ENCODE data around the gene PPHLN1. TPM values are rescaled to one million over a fixed set of nuclear protein-coding genes. Genes with fewer than 3 reads are reported as not detected.
"Not testable (repeated sequence)": the region's sequence is repeated elsewhere in the genome, so short reads cannot be mapped to it uniquely, and the experiment has no call there.

Gene PPHLN1
- total RNA-seq, 1 donor from 2014 or later, result 65.3 TPM

- Histone ChIP-seq H2AFZ (ENCODE audit: low read depth, low read length) (no peak overlapping the region), H3K9ac (ENCODE audit: low read length) (no peak overlapping the region), H3K79me2 (ENCODE audit: insufficient read depth, low read length) (no peaks in the 10 kb centered on the region), H3K4me3 (ENCODE audit: insufficient read depth, low read depth, low read length) (no peak overlapping the region), H3K4me2 (ENCODE audit: low read length) (no peak overlapping the region), H3K27ac (ENCODE audit: low read depth, low read length) (no peak overlapping the region), H3K4me1 (ENCODE audit: insufficient read depth, low read length) (no peaks in the 10 kb centered on the region), H3K27me3 (ENCODE audit: insufficient read depth, low read length) (no peaks in the 10 kb centered on the region), H3K36me3 (ENCODE audit: insufficient read depth, low read length) (no peaks in the 10 kb centered on the region), H4K20me1 (ENCODE audit: insufficient read depth, low read length) (peaks cover 5% of the 10 kb centered on the region), H3K9me3 (ENCODE audit: insufficient read depth, low read depth, low read length) (no peaks in the 10 kb centered on the region)
- H3K4me1 Mint-ChIP-seq (ENCODE audit: low read depth, unreplicated experiment), result peaks cover 2% of the 10 kb centered on the region
- FAIRE-seq (no peak), DNase-seq (ENCODE audit: low read depth) (no peak)
- H3K9me3 Mint-ChIP-seq (ENCODE audit: unreplicated experiment), result no peaks in the 10 kb centered on the region
- no peak for TF ChIP-seq EZH2 (IDR thresholded peaks at IDR 0.05; ENCODE audit: insufficient read depth, low read length)
- TF ChIP-seq, protein P1, sequence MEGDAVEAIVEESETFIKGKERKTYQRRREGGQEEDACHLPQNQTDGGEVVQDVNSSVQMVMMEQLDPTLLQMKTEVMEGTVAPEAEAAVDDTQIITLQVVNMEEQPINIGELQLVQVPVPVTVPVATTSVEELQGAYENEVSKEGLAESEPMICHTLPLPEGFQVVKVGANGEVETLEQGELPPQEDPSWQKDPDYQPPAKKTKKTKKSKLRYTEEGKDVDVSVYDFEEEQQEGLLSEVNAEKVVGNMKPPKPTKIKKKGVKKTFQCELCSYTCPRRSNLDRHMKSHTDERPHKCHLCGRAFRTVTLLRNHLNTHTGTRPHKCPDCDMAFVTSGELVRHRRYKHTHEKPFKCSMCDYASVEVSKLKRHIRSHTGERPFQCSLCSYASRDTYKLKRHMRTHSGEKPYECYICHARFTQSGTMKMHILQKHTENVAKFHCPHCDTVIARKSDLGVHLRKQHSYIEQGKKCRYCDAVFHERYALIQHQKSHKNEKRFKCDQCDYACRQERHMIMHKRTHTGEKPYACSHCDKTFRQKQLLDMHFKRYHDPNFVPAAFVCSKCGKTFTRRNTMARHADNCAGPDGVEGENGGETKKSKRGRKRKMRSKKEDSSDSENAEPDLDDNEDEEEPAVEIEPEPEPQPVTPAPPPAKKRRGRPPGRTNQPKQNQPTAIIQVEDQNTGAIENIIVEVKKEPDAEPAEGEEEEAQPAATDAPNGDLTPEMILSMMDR (IDR thresholded peaks at IDR 0.05; ENCODE audit: insufficient read depth, low read depth, low read length), result no peak
- no peaks in the 10 kb centered on the region for H3K27me3 Mint-ChIP-seq (ENCODE audit: low read depth, unreplicated experiment)
- no peak overlapping the region for H3K27ac Mint-ChIP-seq (ENCODE audit: unreplicated experiment)
- H3K4me3 Mint-ChIP-seq (ENCODE audit: unreplicated experiment), result no peak overlapping the region
- peaks cover 11% of the 10 kb centered on the region for H3K36me3 Mint-ChIP-seq (ENCODE audit: low read depth, unreplicated experiment)
Measured at GRCh38 chr12:42385326-42385841, 59.4 kb downstream of the PPHLN1 start.

- Mint-ChIP-seq H3K9me3 (ENCODE audit: unreplicated experiment) (no peaks in the 10 kb centered on the region), H3K36me3 (ENCODE audit: low read depth, unreplicated experiment) (peaks cover 11% of the 10 kb centered on the region), H3K4me3 (ENCODE audit: unreplicated experiment) (no peak overlapping the region), H3K27ac (ENCODE audit: unreplicated experiment) (no peak overlapping the region), H3K27me3 (ENCODE audit: low read depth, unreplicated experiment) (no peaks in the 10 kb centered on the region), H3K4me1 (ENCODE audit: low read depth, unreplicated experiment) (peaks cover 2% of the 10 kb centered on the region)
- Histone ChIP-seq H3K27ac (ENCODE audit: low read depth, low read length) (no peak overlapping the region), H3K36me3 (ENCODE audit: insufficient read depth, low read length) (no peaks in the 10 kb centered on the region), H3K9me3 (ENCODE audit: insufficient read depth, low read depth, low read length) (no peaks in the 10 kb centered on the region), H2AFZ (ENCODE audit: low read depth, low read length) (no peak overlapping the region), H3K27me3 (ENCODE audit: insufficient read depth, low read length) (no peaks in the 10 kb centered on the region), H3K79me2 (ENCODE audit: insufficient read depth, low read length) (no peaks in the 10 kb centered on the region), H4K20me1 (ENCODE audit: insufficient read depth, low read length) (peaks cover 5% of the 10 kb centered on the region), H3K4me1 (ENCODE audit: insufficient read depth, low read length) (no peaks in the 10 kb centered on the region), H3K4me2 (ENCODE audit: low read length) (no peak overlapping the region), H3K4me3 (ENCODE audit: insufficient read depth, low read depth, low read length) (no peak overlapping the region), H3K9ac (ENCODE audit: low read length) (no peak overlapping the region)
- no peak for FAIRE-seq
- no peak for TF ChIP-seq EZH2 (IDR thresholded peaks at IDR 0.05; ENCODE audit: insufficient read depth, low read length)
- TF ChIP-seq, protein P1 (IDR thresholded peaks at IDR 0.05; ENCODE audit: insufficient read depth, low read depth, low read length), result no peak
- DNase-seq (ENCODE audit: low read depth), result no peak
Measured at GRCh38 chr12:42386308-42386707, 60.3 kb downstream of the PPHLN1 start.

- H3K27me3 ChIP-seq (ENCODE audit: insufficient read depth, low read length); H3K9me3 Mint-ChIP-seq (ENCODE audit: unreplicated experiment); H3K4me1 Mint-ChIP-seq (ENCODE audit: low read depth, unreplicated experiment); H3K9me3 ChIP-seq (ENCODE audit: insufficient read depth, low read depth, low read length); H3K27ac ChIP-seq (ENCODE audit: low read depth, low read length); H3K36me3 ChIP-seq (ENCODE audit: insufficient read depth, low read length); H3K27ac Mint-ChIP-seq (ENCODE audit: unreplicated experiment); H3K4me2 ChIP-seq (ENCODE audit: low read length); DNase-seq (ENCODE audit: low read depth); FAIRE-seq; H3K79me2 ChIP-seq (ENCODE audit: insufficient read depth, low read length); H3K4me1 ChIP-seq (ENCODE audit: insufficient read depth, low read length); H3K9ac ChIP-seq (ENCODE audit: low read length); H3K4me3 ChIP-seq (ENCODE audit: insufficient read depth, low read depth, low read length); H2AFZ ChIP-seq (ENCODE audit: low read depth, low read length); H3K36me3 Mint-ChIP-seq (ENCODE audit: low read depth, unreplicated experiment); H3K4me3 Mint-ChIP-seq (ENCODE audit: unreplicated experiment); H4K20me1 ChIP-seq (ENCODE audit: insufficient read depth, low read length); H3K27me3 Mint-ChIP-seq (ENCODE audit: low read depth, unreplicated experiment): not testable (repeated sequence)
Measured at GRCh38 chr12:42388086-42388485, 62.1 kb downstream of the PPHLN1 start.
